Esophagus muscularis mucosa (tissue), 3 donors: ENCODE results near the gene FGFRL1.

Experiments used
- CTCF ChIP-seq, 3 experiments: fragments of 200-600 bp in 2 of 3; fragments of 450-650 bp in 1 of 3; sonication (generic) in 2 of 3; IDR thresholded peaks; one replicate each; pipeline ENCODE4 v1.5.1; 2017 to 2019; ENCODE audit warnings: antibody characterized with exemption in 3 of 3, mild to moderate bottlenecking in 2 of 3, moderate library complexity in 1 of 3
- POLR2AphosphoS5 ChIP-seq, 2 donors: sonication (generic); formaldehyde crosslinking; IDR thresholded peaks; one replicate each; pipeline ENCODE4 v1.6.1; 2017; ENCODE audit warnings: antibody characterized with exemption in 2 of 2

GRCh38 chr4:995311-996026 lies 16.0 kb upstream of the FGFRL1 start:
- TF ChIP-seq CTCF (IDR thresholded peaks at IDR 0.05) (no peak), POLR2AphosphoS5 (IDR thresholded peaks at IDR 0.05) (no peak)
